K562 (cell line): ENCODE data around the gene ELK4. TPM values are rescaled to one million over a fixed set of nuclear protein-coding genes. Genes with fewer than 3 reads are reported as not detected.
A peak's percentile ranks its signal among the peaks of the same experiment; 100 is the strongest.

ENCODE experiments used
- ATAC-seq: fragments of 200-7000 bp; cut with Tn5 transposase; 3 replicates; pipeline ENCODE4 v1.9.1; 2020; ENCODE audit warnings: moderate library complexity
- BruUV-seq: library from RNA; stranded (reverse); fragments of 400-500 nt; replicated peaks from 2 replicates; lab custom pipeline; 2021; lab: Mats Ljungman, UMichigan
- CTCF ChIA-PET: fragments of 300-600 bp; formaldehyde crosslinking; extraction: SDS; loops from one replicate; lab custom pipeline; 2021; ENCODE audit warnings: low intra/inter-chr PET ratio; lab: Yijun Ruan, JAX
- POLR2A ChIA-PET: fragments of 300-600, 350-650 bp; sonication (Branson Sonifier 250); formaldehyde crosslinking; extraction: SDS; loops from one replicate; lab custom pipeline; 2021; ENCODE audit warnings: antibody characterized with exemption, inconsistent platforms; lab: Yijun Ruan, JAX
- DNase-seq, 4 experiments: peaks; one replicate each; pipeline versions ENCODE4 v3.0.0 to v3.0.0-alpha.2; 2011 to 2018; ENCODE audit warnings: low spot score in 3 of 4, mixed read lengths in 3 of 4; ENCODE audit errors: extremely low read depth in 1 of 4
- FAIRE-seq: peaks from 2 replicates; lab custom pipeline; 2011; peaks lifted over from hg19 to GRCh38; lab: Jason Lieb, UNC
- H2AFZ ChIP-seq: 2 replicates; pipeline ENCODE4 v1.6.0; 2011; ENCODE audit warnings: low read depth, low read length, control low read depth, inconsistent platforms
- H3K27ac ChIP-seq: fragments of 200-600 bp; 3 replicates; pipeline ENCODE4 v1.8.0; 2011; ENCODE audit warnings: low read depth, mild to moderate bottlenecking, control low read depth, inconsistent platforms, low read length, moderate library complexity, mixed read lengths; ENCODE audit errors: extremely low read depth
- H3K27me3 ChIP-seq, 2 experiments: fragments of 300-600 bp in 1 of 2; 2 replicates in 1 of 2; 3 replicates in 1 of 2; pipeline versions ENCODE4 v1.6.0 to v1.8.0; 2011; ENCODE audit warnings: inconsistent platforms in 2 of 2, low read length in 2 of 2, mild to moderate bottlenecking in 1 of 2, mixed read lengths in 1 of 2, moderate library complexity in 1 of 2; ENCODE audit not compliant: control insufficient read depth in 2 of 2, insufficient read depth in 2 of 2
- H3K36me3 ChIP-seq: fragments of 300-600 bp; 3 replicates; pipeline ENCODE4 v1.8.0; 2011; ENCODE audit warnings: mild to moderate bottlenecking, low read length, inconsistent platforms; ENCODE audit not compliant: control insufficient read depth, insufficient read depth
- H3K4me1 ChIP-seq, 2 experiments: fragments of 200-600 bp in 1 of 2; replicated peaks in 1 of 2; 2 replicates in 1 of 2; 3 replicates in 1 of 2; pipeline versions ENCODE4 v1.5.1 to v1.8.0; 2011; ENCODE audit warnings: inconsistent platforms in 2 of 2, low read length in 2 of 2, mild to moderate bottlenecking in 1 of 2, mixed read lengths in 1 of 2, moderate library complexity in 1 of 2; ENCODE audit not compliant: control insufficient read depth in 2 of 2, insufficient read depth in 2 of 2
- H3K4me2 ChIP-seq: 2 replicates; pipeline ENCODE4 v1.6.1; 2011; ENCODE audit warnings: low read length, control low read depth, inconsistent platforms, mixed read lengths; ENCODE audit not compliant: insufficient read depth
- H3K4me3 ChIP-seq: fragments of 200-600 bp; sonication (generic), shearing (Covaris generic); 2 replicates; pipeline ENCODE4 v1.5.1; 2016; ENCODE audit warnings: control low read depth, inconsistent platforms
- H3K79me2 ChIP-seq: fragments of 200-600 bp; 3 replicates; pipeline ENCODE4 v1.8.0; 2011; ENCODE audit warnings: low read length, inconsistent platforms; ENCODE audit not compliant: control insufficient read depth, insufficient read depth
- H3K9ac ChIP-seq, 2 experiments: 2 replicates each; pipeline versions ENCODE4 v1.6.0 to v1.6.1; 2011; ENCODE audit warnings: low read depth in 2 of 2, low read length in 2 of 2, control low read depth in 1 of 2, inconsistent platforms in 1 of 2, mild to moderate bottlenecking in 1 of 2, mixed read lengths in 1 of 2; ENCODE audit not compliant: insufficient read depth in 1 of 2
- H3K9me1 ChIP-seq: one replicate; pipeline ENCODE4 v1.6.0; 2011; ENCODE audit warnings: inconsistent platforms, mild to moderate bottlenecking, low read length, moderate library complexity; ENCODE audit not compliant: control insufficient read depth, insufficient read depth
- H3K9me3 ChIP-seq: replicated peaks from 2 replicates; pipeline ENCODE4 v1.5.1; 2011; ENCODE audit warnings: low read depth, low read length, inconsistent platforms; ENCODE audit not compliant: control insufficient read depth, insufficient read depth
- H4K20me1 ChIP-seq: replicated peaks from 2 replicates; pipeline ENCODE4 v1.6.1; 2011; ENCODE audit warnings: low read length, inconsistent platforms, mixed read lengths; ENCODE audit not compliant: control insufficient read depth, insufficient read depth
- BRD9 ChIP-seq: fragments of 450-650 bp; IDR thresholded peaks from 2 replicates; pipeline ENCODE4 v1.6.1; 2018; ENCODE audit warnings: low read depth; ENCODE audit not compliant: partially characterized antibody
- CHD2 ChIP-seq: IDR thresholded peaks from 2 replicates; pipeline ENCODE4 v1.6.1; 2011; ENCODE audit warnings: low read depth, low read length
- ELF1 ChIP-seq: fragments of 200-800 bp; sonication (Bioruptor generic); IDR thresholded peaks from 2 replicates; pipeline ENCODE4 v1.6.1; 2016; ENCODE audit warnings: missing genetic modification characterization, missing compliant biosample characterization
- MED1 ChIP-seq: sonication (generic); formaldehyde crosslinking; IDR thresholded peaks from 2 replicates; pipeline ENCODE4 v1.8.1; 2023; ENCODE audit warnings: missing genetic modification reagents, borderline replicate concordance
- NFYB ChIP-seq: IDR thresholded peaks from 2 replicates; pipeline ENCODE4 v1.6.1; 2011; ENCODE audit warnings: mild to moderate bottlenecking, moderate library complexity; ENCODE audit not compliant: insufficient read length; ENCODE audit errors: extremely low read depth
- TCF7 ChIP-seq: sonication (generic); IDR thresholded peaks from 2 replicates; pipeline ENCODE4 v1.6.1; 2016; ENCODE audit warnings: antibody characterized with exemption, borderline replicate concordance
- TSC22D4 ChIP-seq: fragments of 450-650 bp; IDR thresholded peaks from 2 replicates; pipeline ENCODE4 v1.6.1; 2016; ENCODE audit warnings: missing genetic modification characterization, missing biosample characterization, control low read depth
- YY1 ChIP-seq, 3 experiments: IDR thresholded peaks; 2 replicates each; pipeline ENCODE4 v1.6.1; 2011; ENCODE audit warnings: low read length in 2 of 3, mild to moderate bottlenecking in 2 of 3, moderate library complexity in 2 of 3, borderline replicate concordance in 1 of 3, control low read depth in 1 of 3, low read depth in 1 of 3; ENCODE audit not compliant: insufficient read depth in 3 of 3, insufficient replicate concordance in 2 of 3, control insufficient read depth in 1 of 3, insufficient read length in 1 of 3; ENCODE audit errors: extremely low read depth in 1 of 3
- ZNF232 ChIP-seq: sonication (generic); formaldehyde crosslinking; IDR thresholded peaks from 2 replicates; pipeline ENCODE4 v1.8.0; 2022; ENCODE audit warnings: mild to moderate bottlenecking, missing genetic modification reagents
- WGBS: fragments of 100-300 bp; shearing (Covaris generic); methylation state at CpG from one replicate; pipeline ENCODE4 v1.1.6; 2016; ENCODE audit warnings: low coverage, mixed read lengths; ENCODE audit not compliant: insufficient coverage; ENCODE audit errors: missing lambda C conversion rate; 5-methylcytosine and 5-hydroxymethylcytosine counted together
- in situ Hi-C: fragments of 300-500 bp; cut with MboI; formaldehyde crosslinking; loops from 4 replicates; pipeline ENCODE4 v1.15.0; 2018; ENCODE audit warnings: inconsistent platforms, mixed read lengths
- intact Hi-C: fragments of 100-400 bp; cut with micrococcal nuclease; formaldehyde crosslinking; loops from 2 replicates; pipeline ENCODE4 v1.14.2; 2022
- polyA plus RNA-seq, 8 experiments: library from polyadenylated mRNA; depleted of rRNA in 4 of 8; stranded (reverse) in 5 of 8; unstranded in 3 of 8; fragments of >200 nt; fragmentation: Nextera tagmentation in 2 of 8; fragmentation: Illumina TruSeq in 1 of 8; extraction: Ambion mirVana in 2 of 8; extraction: Trizol in 1 of 8; gene quantifications; 2 replicates each; pipeline versions ENCODE4 v1.2.1 to v1.2.3, GENCODE V29; 2011 to 2014; ENCODE audit warnings: inconsistent platforms in 1 of 8, missing spikeins in 1 of 8
- total RNA-seq, 7 experiments: library from RNA; depleted of rRNA in 6 of 7; stranded (reverse); fragments of >200 nt in 6 of 7; fragmentation: Illumina TruSeq in 2 of 7; extraction: Trizol in 2 of 7; gene quantifications; 2 replicates each; pipeline versions ENCODE4 v1.2.1 to v1.2.3, GENCODE V29; 2011 to 2021; ENCODE audit warnings: low replicate concordance in 1 of 7

Gene ELK4
- total and polyA plus RNA-seq, 9 of the 15 experiments (the other 6 are each of a cell fraction or from before 2014, with no cell fraction given), result 2.0 to 21.7 (median 9.2) TPM

DNA sequence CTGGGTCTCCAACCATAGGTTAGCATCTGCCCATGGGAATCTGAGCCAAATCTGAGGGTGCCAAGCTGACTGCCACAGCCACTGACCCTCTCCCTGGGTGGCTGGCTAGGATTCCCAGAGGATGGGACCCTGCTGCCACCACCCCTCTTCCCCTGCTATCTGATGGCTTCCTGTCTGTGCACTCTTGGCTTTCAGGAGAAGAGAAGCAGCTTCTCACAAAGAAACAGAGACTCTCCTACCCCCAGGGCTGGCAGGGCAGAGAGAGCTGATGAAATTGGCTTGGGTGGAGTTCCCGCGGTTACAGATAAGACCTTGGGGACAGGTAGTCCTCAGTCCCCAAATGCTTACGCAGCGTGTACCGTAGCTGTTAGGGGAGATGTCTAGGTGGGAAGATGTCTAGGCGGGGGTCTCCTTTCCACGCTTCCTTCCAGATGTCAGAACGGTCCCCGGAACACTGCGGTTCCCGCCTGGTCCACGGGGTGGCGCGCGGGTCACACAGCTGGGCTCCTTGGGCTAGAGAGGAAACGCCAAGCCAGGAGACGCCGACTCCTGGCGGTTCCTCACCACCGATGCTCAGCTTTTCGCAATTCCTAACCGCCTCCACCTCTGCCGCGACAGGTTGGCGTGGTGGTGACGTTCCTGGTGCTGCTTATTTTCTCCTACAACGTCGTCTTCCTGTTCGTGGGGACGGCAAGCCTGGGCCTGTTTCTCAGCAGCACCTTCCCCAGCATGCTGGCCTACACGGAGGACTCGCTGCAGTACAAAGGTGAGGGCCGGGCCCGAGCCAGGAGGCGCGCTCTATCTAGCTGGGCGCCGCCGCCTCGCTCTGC, 40.1 kb downstream of the ELK4 start (continued):
- 0 out of 2 replicates have a peak, but pooled peaks have one; percentile 15 for TF ChIP-seq ZNF232 (CRISPR knock-in tag)
- TF ChIP-seq YY1 (IDR thresholded peaks at IDR 0.05; ENCODE audit: borderline replicate concordance in 1 of 3, control insufficient read depth in 1 of 3, extremely low read depth in 1 of 3, insufficient read depth in 3 of 3, insufficient read length in 1 of 3, insufficient replicate concordance in 2 of 3, low read depth in 1 of 3, low read length in 2 of 3), result peak in 1 of 3 experiments; percentile 31
- no peak for TF ChIP-seq NFYB
- 0 out of 2 replicates have a peak, but pooled peaks have one; percentile 22 for TF ChIP-seq TCF7
- no peak for TF ChIP-seq CHD2
- no peak for TF ChIP-seq TSC22D4 (tag)

DNA sequence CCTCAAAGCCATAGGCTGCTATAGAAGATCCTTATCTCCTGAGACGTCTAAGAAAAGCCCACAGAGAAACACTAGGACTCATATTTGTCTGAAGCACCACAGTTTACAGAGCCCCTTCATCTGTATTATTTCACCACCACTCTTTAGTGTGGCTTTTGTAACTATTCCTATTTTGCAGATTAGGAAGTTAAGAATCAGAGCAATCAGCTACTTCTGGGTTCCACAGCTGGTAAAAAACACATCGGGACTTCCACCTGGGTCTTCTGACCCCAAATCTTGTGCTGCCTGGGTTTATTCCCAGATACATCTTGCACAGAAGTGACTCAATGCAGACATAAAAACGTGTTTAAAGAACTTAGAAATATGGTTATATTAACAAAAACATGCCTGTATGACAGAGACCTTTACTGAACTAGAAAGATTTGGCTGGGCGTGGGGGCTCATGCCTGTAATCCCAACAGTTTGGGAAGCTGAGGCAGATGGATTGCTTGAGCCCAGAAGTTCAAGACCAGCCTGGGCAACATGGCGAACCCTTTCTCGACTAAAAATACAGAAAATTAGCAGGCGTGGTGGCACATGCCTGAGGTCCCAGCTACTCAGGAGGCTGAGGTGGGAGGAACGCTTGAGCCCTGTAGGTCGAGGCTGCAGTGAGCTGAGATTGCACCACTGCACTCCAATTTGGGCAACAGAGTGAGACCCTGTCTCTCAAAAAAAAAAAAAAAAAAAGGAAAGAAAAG, 40.9 kb downstream of the ELK4 start:
- no peak for ATAC-seq
- in situ Hi-C loops, result loop anchor here (5.0 kb wide), 1 partner anchor 121 kb away; no protein-coding TSS in a partner anchor
- WGBS, result 20% methylated on average over 9 of the region's 9 CpGs
- Histone ChIP-seq H4K20me1 (no peaks in the 10 kb centered on the region), H3K9me1 (no peaks in the 10 kb centered on the region), H3K79me2 (no peaks in the 10 kb centered on the region), H3K4me3 (no peak overlapping the region), H3K27ac (no peak overlapping the region), H3K9ac (no peak overlapping the region), H3K4me1 (peaks cover 3 to 6% of the 10 kb centered on the region in 2 experiments; a peak in 4 of 5 replicates), H2AFZ (peak overlapping the region; percentile 37), H3K36me3 (no peaks in the 10 kb centered on the region), H3K27me3 (peaks cover 0 to 3% of the 10 kb centered on the region in 2 experiments; a peak in 1 of 5 replicates), H3K9me3 (no peaks in the 10 kb centered on the region), H3K4me2 (no peak overlapping the region)
- DNase-seq, result no peak
- CTCF ChIA-PET, result interaction anchor here (1.2 to 8.2 kb wide), 5 partner anchors 41 to 120 kb away, joined by 3 to 166 read pairs (median 8); partner anchors contain the start of gene ELK4
- peak; percentile 32 for FAIRE-seq
- intact Hi-C loops, result loop anchor here (1.0 to 10.0 kb wide), 3 partner anchors 66 to 386 kb away; no protein-coding TSS in a partner anchor
- POLR2A ChIA-PET, result interaction anchor here (0.8 to 2.9 kb wide), 9 partner anchors 10 to 158 kb away, joined by 3 to 27 read pairs (median 5); partner anchors contain the start of gene ELK4
- peak; percentile 81 for TF ChIP-seq ELF1 (tag)
- no peak for TF ChIP-seq BRD9
- no peak for TF ChIP-seq MED1 (CRISPR knock-in tag)
- BruUV-seq, result no TSS peak
